GM06990 (cell line): Measurements from ENCODE around the gene MYL7.
"Not testable (repeated sequence)": the region's sequence is repeated elsewhere in the genome, so short reads cannot be mapped to it uniquely, and the experiment has no call there.

Experiments used
- DNase-seq: peaks from one replicate; pipeline ENCODE4 v3.0.0-alpha.2; 2011; ENCODE audit not compliant: insufficient read length; ENCODE audit errors: extremely low read depth
- H3K27me3 ChIP-seq: replicated peaks from 2 replicates; pipeline ENCODE4 v1.6.0; 2011; ENCODE audit warnings: low read length; ENCODE audit not compliant: control insufficient read depth, insufficient read depth
- H3K36me3 ChIP-seq: 2 replicates; pipeline ENCODE4 v1.5.1; 2011; ENCODE audit warnings: low read length; ENCODE audit not compliant: control insufficient read depth, insufficient read depth
- H3K4me3 ChIP-seq: replicated peaks from 2 replicates; pipeline ENCODE4 v1.5.1; 2011; ENCODE audit warnings: low read depth, mild to moderate bottlenecking, control low read depth, low read length
- CTCF ChIP-seq: IDR thresholded peaks from 2 replicates; pipeline ENCODE4 v1.5.1; 2011; ENCODE audit warnings: low read length, control low read depth, mild to moderate bottlenecking, inconsistent platforms; ENCODE audit not compliant: insufficient read depth, poor library complexity, severe bottlenecking

The MYL7 gene

GRCh38 chr7:44182827-44183226, 41.7 kb upstream of the MYL7 start:
- no peak overlapping the region for H3K4me3 ChIP-seq
- H3K36me3 ChIP-seq, result no peaks in the 10 kb centered on the region
- peaks cover 1% of the 10 kb centered on the region for H3K27me3 ChIP-seq
- DNase-seq, result no peak
- TF ChIP-seq CTCF, result no peak

GRCh38 chr7:44180631-44181030, 39.5 kb upstream of the MYL7 start:
- no peak for DNase-seq
- TF ChIP-seq CTCF, result no peak
- H3K27me3 ChIP-seq, result peaks cover 1% of the 10 kb centered on the region

GRCh38 chr7:44177570-44178131, 36.5 kb upstream of the MYL7 start:
- no peak for DNase-seq
- TF ChIP-seq CTCF, result no peak
- Histone ChIP-seq H3K36me3 (no peaks in the 10 kb centered on the region), H3K4me3 (no peak overlapping the region), H3K27me3 (peaks cover under 1% of the 10 kb centered on the region)

More at GRCh38 chr7:44180631-44181030, 39.5 kb upstream of the MYL7 start:
- no peaks in the 10 kb centered on the region for H3K36me3 ChIP-seq
- no peak overlapping the region for H3K4me3 ChIP-seq

GRCh38 chr7:44176486-44176885, 35.4 kb upstream of the MYL7 start:
- H3K4me3 ChIP-seq, result no peak overlapping the region
- no peaks in the 10 kb centered on the region; the same call in 1 of the 2 replicates for H3K27me3 ChIP-seq
- H3K36me3 ChIP-seq, result no peaks in the 10 kb centered on the region
- TF ChIP-seq CTCF, result no peak
- no peak for DNase-seq

GRCh38 chr7:44175730-44176129, 34.6 kb upstream of the MYL7 start:
- no peak for DNase-seq
- no peaks in the 10 kb centered on the region for H3K36me3 ChIP-seq
- no peak for TF ChIP-seq CTCF
- no peak overlapping the region for H3K4me3 ChIP-seq
- no peaks in the 10 kb centered on the region; the same call in 1 of the 2 replicates for H3K27me3 ChIP-seq

GRCh38 chr7:44174694-44174948, 33.5 kb upstream of the MYL7 start:
- not testable (repeated sequence) for DNase-seq, H3K27me3 ChIP-seq, H3K4me3 ChIP-seq, H3K36me3 ChIP-seq
